ENCODE data around the gene AOPEP.

Gene AOPEP

DNA sequence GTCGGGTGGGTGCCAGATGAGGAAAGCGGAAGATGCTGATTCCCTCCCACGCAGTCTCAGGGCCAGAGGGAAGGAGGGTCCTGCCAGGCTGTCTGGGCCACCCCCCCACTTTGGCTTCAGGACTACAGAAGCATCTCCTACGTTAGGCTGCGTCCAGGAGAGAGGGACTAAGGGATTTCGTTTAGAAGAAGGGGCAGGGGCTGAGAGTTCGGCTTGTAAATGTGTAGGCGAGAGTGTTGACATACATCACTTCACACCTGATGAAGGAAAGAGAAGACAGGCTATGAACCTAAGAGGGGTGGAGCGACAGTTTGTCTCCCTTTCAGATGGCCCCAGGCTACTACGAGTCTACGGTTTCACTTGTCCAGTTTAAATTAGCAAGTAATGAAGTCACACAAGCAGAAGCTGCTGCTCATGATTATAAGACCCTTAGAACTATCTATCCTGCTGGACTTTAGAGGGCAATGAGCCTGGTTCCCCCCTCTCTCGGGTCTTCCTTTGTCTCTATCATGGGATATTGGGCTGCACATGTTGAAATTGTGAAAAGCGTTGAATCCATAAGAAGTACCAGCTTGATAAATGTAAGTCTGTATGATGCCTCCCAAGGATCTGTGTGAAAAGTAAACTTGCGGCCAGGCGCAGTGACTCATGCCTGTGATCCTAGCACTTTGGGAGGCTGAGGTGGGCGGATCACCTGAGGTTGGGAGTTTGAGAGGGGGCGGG, 193.0 kb downstream of the AOPEP start:
- DNase-seq (ENCODE audit: low spot score): no peak
- in situ Hi-C loops (cut with MboI; ENCODE audit: low pct_unique_long_range_greater_than_20kb, low sequenced_read_pairs, unreplicated experiment): no loop called here
- TF ChIP-seq, protein P1, sequence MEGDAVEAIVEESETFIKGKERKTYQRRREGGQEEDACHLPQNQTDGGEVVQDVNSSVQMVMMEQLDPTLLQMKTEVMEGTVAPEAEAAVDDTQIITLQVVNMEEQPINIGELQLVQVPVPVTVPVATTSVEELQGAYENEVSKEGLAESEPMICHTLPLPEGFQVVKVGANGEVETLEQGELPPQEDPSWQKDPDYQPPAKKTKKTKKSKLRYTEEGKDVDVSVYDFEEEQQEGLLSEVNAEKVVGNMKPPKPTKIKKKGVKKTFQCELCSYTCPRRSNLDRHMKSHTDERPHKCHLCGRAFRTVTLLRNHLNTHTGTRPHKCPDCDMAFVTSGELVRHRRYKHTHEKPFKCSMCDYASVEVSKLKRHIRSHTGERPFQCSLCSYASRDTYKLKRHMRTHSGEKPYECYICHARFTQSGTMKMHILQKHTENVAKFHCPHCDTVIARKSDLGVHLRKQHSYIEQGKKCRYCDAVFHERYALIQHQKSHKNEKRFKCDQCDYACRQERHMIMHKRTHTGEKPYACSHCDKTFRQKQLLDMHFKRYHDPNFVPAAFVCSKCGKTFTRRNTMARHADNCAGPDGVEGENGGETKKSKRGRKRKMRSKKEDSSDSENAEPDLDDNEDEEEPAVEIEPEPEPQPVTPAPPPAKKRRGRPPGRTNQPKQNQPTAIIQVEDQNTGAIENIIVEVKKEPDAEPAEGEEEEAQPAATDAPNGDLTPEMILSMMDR (IDR thresholded peaks at IDR 0.05; ENCODE audit: extremely low read depth, insufficient read depth, missing control alignments): no peak

DNA sequence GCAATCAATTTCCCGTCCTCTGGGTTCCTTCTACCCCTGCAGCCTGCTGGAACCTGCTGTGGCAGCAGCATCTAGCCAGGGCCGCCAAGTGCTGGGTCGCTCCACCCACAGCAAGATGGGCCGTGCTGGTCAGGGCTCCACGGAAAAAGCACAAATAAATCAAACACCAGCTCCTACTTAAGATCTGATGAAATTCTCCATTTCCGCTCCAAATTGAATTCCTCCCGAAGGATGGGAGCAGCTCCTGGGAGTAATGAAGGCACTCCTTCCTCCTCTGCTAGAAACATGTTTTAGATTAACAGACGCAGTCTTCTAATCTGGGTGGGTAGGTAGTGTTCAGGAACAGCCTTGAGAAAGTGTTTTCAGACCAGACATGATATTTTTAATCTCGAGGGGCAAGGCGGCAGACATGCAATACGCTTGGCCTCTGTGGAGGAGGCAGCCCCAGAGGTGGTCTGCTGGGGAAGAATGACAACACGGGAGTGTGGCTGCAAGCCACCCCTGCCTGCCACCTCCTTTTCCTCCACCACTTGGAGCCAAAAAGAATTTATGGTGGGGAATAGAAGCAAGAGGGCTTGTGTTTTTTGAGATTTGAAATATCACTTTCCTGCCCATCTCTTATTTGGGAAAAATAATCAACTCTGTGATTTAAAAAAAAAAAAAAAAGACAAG, 194.1 kb downstream of the AOPEP start:
- in situ Hi-C loops (cut with MboI; ENCODE audit: low pct_unique_long_range_greater_than_20kb, low sequenced_read_pairs, unreplicated experiment): no loop called here
- DNase-seq (ENCODE audit: low spot score): no peak
- TF ChIP-seq, protein P1 (IDR thresholded peaks at IDR 0.05; ENCODE audit: extremely low read depth, insufficient read depth, missing control alignments): no peak

DNA sequence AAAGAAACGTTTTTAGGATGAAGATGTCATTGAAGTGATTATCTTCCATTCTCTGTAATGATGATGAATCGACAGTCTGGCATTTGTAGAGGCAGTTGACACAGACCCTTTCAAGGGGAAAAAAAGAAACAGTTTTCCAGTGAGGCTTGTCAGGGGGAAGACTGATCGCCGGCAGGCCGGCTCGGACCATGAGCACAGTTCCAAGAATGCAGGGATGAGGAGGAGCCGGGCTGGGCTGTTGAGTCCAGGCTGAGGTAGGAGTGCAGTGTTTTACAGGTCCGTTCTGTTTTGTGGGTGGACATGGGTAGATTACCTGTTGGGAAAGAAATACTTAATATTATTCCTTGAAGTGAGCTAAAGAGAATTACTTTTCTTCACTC, 194.6 kb downstream of the AOPEP start:
- TF ChIP-seq, protein P1 (IDR thresholded peaks at IDR 0.05; ENCODE audit: extremely low read depth, insufficient read depth, missing control alignments): no peak
- in situ Hi-C loops (cut with MboI; ENCODE audit: low pct_unique_long_range_greater_than_20kb, low sequenced_read_pairs, unreplicated experiment): no loop called here
- no peak for DNase-seq (ENCODE audit: low spot score)

DNA sequence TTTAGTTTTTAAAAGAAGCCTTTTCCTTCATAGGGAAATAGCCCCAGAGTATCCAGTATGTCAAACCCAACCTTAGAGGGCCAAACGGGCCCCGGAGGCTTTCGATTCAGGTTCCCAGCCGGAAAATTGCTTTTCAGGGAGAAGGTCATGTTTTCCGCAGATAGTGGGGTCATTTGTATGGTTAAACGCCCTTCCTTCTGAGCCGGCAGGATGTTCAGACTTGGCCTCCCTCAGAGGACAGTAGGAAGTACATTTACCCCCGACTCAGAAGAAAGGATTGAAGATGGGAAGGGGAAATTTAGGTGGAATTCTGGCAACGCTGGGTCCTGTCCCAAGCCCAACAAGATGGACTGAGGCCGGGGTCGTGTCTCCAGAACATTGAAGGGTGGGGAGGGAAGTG, 195.2 kb downstream of the AOPEP start:
- TF ChIP-seq, protein P1 (IDR thresholded peaks at IDR 0.05; ENCODE audit: extremely low read depth, insufficient read depth, missing control alignments): no peak
- in situ Hi-C loops (cut with MboI; ENCODE audit: low pct_unique_long_range_greater_than_20kb, low sequenced_read_pairs, unreplicated experiment): no loop called here
- DNase-seq (ENCODE audit: low spot score): no peak

DNA sequence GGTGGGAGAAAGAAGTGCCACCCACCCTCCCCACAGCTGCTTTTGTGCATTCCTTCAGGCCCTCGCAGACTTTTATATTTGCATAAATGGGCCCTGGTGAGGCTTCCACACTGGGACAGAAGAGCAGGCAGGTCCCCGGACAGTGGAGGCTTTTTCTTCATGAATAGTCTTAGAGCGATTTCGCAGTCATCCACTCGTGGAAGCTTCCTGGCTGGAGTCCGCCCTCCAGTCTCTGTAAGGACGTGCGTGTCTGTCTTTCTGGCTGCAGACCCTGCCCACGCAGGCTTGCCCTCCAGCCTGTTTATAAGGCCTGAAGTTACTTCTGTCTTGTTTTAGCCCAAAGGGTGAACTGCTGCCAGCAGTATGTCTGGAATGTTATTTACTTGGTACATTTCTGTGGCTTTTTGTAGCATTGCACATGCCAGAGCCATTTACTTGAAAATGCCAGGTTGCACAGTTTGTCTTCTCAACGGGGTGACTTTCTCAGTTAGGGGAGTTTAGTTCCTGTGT, 195.7 kb downstream of the AOPEP start:
- in situ Hi-C loops (cut with MboI; ENCODE audit: low pct_unique_long_range_greater_than_20kb, low sequenced_read_pairs, unreplicated experiment): no loop called here
- no peak for DNase-seq (ENCODE audit: low spot score)
- TF ChIP-seq, protein P1 (IDR thresholded peaks at IDR 0.05; ENCODE audit: extremely low read depth, insufficient read depth, missing control alignments): no peak

DNA sequence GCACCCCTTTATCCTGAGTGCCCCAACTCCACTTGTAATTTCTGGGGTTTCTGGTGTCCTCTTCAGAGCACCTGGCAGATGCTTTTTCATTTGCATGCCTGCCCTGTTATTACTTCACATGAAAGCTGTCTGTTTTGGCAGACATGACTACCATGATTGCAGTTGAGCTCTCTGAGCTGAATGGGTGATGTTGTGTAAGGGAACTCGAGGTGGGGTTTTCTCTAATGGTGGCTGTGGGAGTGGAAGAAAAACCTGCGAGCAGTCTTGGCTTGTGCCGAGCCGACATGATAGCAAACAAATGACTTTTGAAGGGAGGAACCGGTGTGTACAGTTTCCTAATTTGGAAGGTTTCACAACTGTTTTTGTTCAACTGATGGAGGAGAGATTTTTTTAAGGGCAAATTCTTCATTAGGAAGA, 196.2 kb downstream of the AOPEP start:
- TF ChIP-seq, protein P1 (IDR thresholded peaks at IDR 0.05; ENCODE audit: extremely low read depth, insufficient read depth, missing control alignments): no peak
- in situ Hi-C loops (cut with MboI; ENCODE audit: low pct_unique_long_range_greater_than_20kb, low sequenced_read_pairs, unreplicated experiment): no loop called here
- DNase-seq (ENCODE audit: low spot score): no peak

All from GM13977 (cell line).